ENCODE data around the gene ATG16L2.

ATG16L2 gene

GRCh38 chr11:72821920-72822799 is 7.9 kb downstream of the ATG16L2 start:
- no peak for TF ChIP-seq GATA3 (IDR thresholded peaks at IDR 0.05; ENCODE audit: low read depth, low read length)
- peak; percentile 75 for TF ChIP-seq GATA2 (IDR thresholded peaks at IDR 0.05; ENCODE audit: low read depth, low read length)

- TF ChIP-seq GATA2 (IDR thresholded peaks at IDR 0.05; ENCODE audit: low read depth, low read length) (no peak), GATA3 (IDR thresholded peaks at IDR 0.05; ENCODE audit: low read depth, low read length) (no peak)
These were observed 9.0 kb downstream of the ATG16L2 start for GRCh38 chr11:72823105-72823804.

- TF ChIP-seq GATA3 (IDR thresholded peaks at IDR 0.05; ENCODE audit: low read depth, low read length): no peak
- no peak for TF ChIP-seq GATA2 (IDR thresholded peaks at IDR 0.05; ENCODE audit: low read depth, low read length)
These were observed 9.8 kb downstream of the ATG16L2 start for GRCh38 chr11:72824020-72824419.

GRCh38 chr11:72824811-72825505 is 10.7 kb downstream of the ATG16L2 start:
- no peak for TF ChIP-seq GATA3 (IDR thresholded peaks at IDR 0.05; ENCODE audit: low read depth, low read length)
- TF ChIP-seq GATA2 (IDR thresholded peaks at IDR 0.05; ENCODE audit: low read depth, low read length): no peak

GRCh38 chr11:72825661-72826060 is 11.4 kb downstream of the ATG16L2 start:
- no peak for TF ChIP-seq GATA2 (IDR thresholded peaks at IDR 0.05; ENCODE audit: low read depth, low read length)

- no peak for TF ChIP-seq GATA2 (IDR thresholded peaks at IDR 0.05; ENCODE audit: low read depth, low read length)
- TF ChIP-seq GATA3 (IDR thresholded peaks at IDR 0.05; ENCODE audit: low read depth, low read length): no peak
These were observed 12.2 kb downstream of the ATG16L2 start for GRCh38 chr11:72826191-72826941.

GRCh38 chr11:72826942-72827480 is 12.8 kb downstream of the ATG16L2 start:
- TF ChIP-seq GATA3 (IDR thresholded peaks at IDR 0.05; ENCODE audit: low read depth, low read length): no peak
- no peak for TF ChIP-seq GATA2 (IDR thresholded peaks at IDR 0.05; ENCODE audit: low read depth, low read length)

- TF ChIP-seq GATA2 (IDR thresholded peaks at IDR 0.05; ENCODE audit: low read depth, low read length) (no peak), GATA3 (IDR thresholded peaks at IDR 0.05; ENCODE audit: low read depth, low read length) (no peak)
These were observed 13.9 kb downstream of the ATG16L2 start for GRCh38 chr11:72828081-72828567.

- TF ChIP-seq GATA2 (IDR thresholded peaks at IDR 0.05; ENCODE audit: low read depth, low read length): no peak
- no peak for TF ChIP-seq GATA3 (IDR thresholded peaks at IDR 0.05; ENCODE audit: low read depth, low read length)
These were observed 14.5 kb downstream of the ATG16L2 start for GRCh38 chr11:72828692-72829101.

GRCh38 chr11:72829178-72829577 is 15.0 kb downstream of the ATG16L2 start:
- TF ChIP-seq GATA3 (IDR thresholded peaks at IDR 0.05; ENCODE audit: low read depth, low read length): no peak
- no peak for TF ChIP-seq GATA2 (IDR thresholded peaks at IDR 0.05; ENCODE audit: low read depth, low read length)

- TF ChIP-seq GATA3 (IDR thresholded peaks at IDR 0.05; ENCODE audit: low read depth, low read length): no peak
- no peak for TF ChIP-seq GATA2 (IDR thresholded peaks at IDR 0.05; ENCODE audit: low read depth, low read length)
These were observed 15.8 kb downstream of the ATG16L2 start for GRCh38 chr11:72829884-72830533.

GRCh38 chr11:72831521-72832300 is 17.5 kb downstream of the ATG16L2 start:
- TF ChIP-seq GATA3 (IDR thresholded peaks at IDR 0.05; ENCODE audit: low read depth, low read length) (no peak), GATA2 (IDR thresholded peaks at IDR 0.05; ENCODE audit: low read depth, low read length) (no peak)

Measured in SH-SY5Y (cell line).